IMR-90 (cell line): ENCODE measurements around the gene CRTAC1.

Source experiments
- BHLHE40 ChIP-seq: fragments of 150-350 bp; IDR thresholded peaks from 2 replicates; pipeline ENCODE4 v1.6.1; 2016; ENCODE audit warnings: mild to moderate bottlenecking, low read depth, low read length
- CEBPB ChIP-seq: IDR thresholded peaks from 2 replicates; pipeline ENCODE4 v1.6.1; 2012; ENCODE audit warnings: low read depth, low read length, improper control_type of control experiment
- CHD1 ChIP-seq: IDR thresholded peaks from 2 replicates; pipeline ENCODE4 v1.6.1; 2012; ENCODE audit warnings: low read depth, low read length, improper control_type of control experiment
- FOS ChIP-seq: fragments of 150-350 bp; IDR thresholded peaks from 2 replicates; pipeline ENCODE4 v1.6.1; 2016; ENCODE audit warnings: low read depth, low read length
- MAFK ChIP-seq: IDR thresholded peaks from 2 replicates; pipeline ENCODE4 v1.6.1; 2012; ENCODE audit warnings: low read depth, low read length, improper control_type of control experiment
- NFE2L2 ChIP-seq: fragments of 150-350 bp; IDR thresholded peaks from 2 replicates; pipeline ENCODE4 v1.6.1; 2016; ENCODE audit warnings: low read depth, mild to moderate bottlenecking, low read length
- POLR2A ChIP-seq: IDR thresholded peaks from 2 replicates; pipeline ENCODE4 v1.6.1; 2012; ENCODE audit warnings: mild to moderate bottlenecking, low read depth, low read length
- RAD21 ChIP-seq: IDR thresholded peaks from 2 replicates; pipeline ENCODE4 v1.6.1; 2012; ENCODE audit warnings: low read length, improper control_type of control experiment
- RFX5 ChIP-seq: IDR thresholded peaks from 2 replicates; pipeline ENCODE4 v1.8.0; 2012; ENCODE audit warnings: low read depth, mild to moderate bottlenecking, low read length, moderate library complexity
- SMC3 ChIP-seq: fragments of 150-350 bp; IDR thresholded peaks from 2 replicates; pipeline ENCODE4 v1.6.1; 2016; ENCODE audit warnings: low read depth, mild to moderate bottlenecking, antibody characterized with exemption, low read length, moderate library complexity
- TF ChIP-seq, protein P1 (sequence below): fragments of 150-350 bp; IDR thresholded peaks from 2 replicates; pipeline ENCODE4 v1.6.1; 2017; ENCODE audit warnings: mild to moderate bottlenecking, antibody characterized with exemption, low read length, low read depth
- TF ChIP-seq, protein P2 (sequence below): conservative IDR thresholded peaks from 2 replicates; pipeline ENCODE4 v1.5.1; 2012; ENCODE audit warnings: mild to moderate bottlenecking, low read depth, low read length, improper control_type of control experiment

DNA sequence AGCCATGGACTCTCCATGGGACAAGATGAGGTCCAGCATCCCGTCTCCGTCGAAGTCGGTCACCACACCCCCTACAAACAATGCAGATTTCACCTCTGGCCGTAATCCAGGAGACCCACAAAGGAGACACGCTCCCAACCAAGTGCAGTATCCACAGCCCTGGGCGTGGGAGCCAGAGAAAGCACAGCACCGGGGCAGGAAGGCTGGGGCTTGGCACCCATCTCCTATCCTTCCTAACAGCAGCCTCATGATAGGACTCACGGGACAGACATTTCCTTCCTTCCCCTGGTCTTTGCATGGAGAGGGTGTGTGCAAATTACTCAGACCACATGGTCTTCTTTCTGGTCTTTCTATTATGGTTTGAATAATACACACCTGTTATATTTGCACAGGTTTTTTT, 134.5 kb downstream of the CRTAC1 start:
- TF ChIP-seq, protein P1, sequence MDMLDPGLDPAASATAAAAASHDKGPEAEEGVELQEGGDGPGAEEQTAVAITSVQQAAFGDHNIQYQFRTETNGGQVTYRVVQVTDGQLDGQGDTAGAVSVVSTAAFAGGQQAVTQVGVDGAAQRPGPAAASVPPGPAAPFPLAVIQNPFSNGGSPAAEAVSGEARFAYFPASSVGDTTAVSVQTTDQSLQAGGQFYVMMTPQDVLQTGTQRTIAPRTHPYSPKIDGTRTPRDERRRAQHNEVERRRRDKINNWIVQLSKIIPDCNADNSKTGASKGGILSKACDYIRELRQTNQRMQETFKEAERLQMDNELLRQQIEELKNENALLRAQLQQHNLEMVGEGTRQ, result no peak
- TF ChIP-seq SMC3, result no peak
- TF ChIP-seq, protein P2, sequence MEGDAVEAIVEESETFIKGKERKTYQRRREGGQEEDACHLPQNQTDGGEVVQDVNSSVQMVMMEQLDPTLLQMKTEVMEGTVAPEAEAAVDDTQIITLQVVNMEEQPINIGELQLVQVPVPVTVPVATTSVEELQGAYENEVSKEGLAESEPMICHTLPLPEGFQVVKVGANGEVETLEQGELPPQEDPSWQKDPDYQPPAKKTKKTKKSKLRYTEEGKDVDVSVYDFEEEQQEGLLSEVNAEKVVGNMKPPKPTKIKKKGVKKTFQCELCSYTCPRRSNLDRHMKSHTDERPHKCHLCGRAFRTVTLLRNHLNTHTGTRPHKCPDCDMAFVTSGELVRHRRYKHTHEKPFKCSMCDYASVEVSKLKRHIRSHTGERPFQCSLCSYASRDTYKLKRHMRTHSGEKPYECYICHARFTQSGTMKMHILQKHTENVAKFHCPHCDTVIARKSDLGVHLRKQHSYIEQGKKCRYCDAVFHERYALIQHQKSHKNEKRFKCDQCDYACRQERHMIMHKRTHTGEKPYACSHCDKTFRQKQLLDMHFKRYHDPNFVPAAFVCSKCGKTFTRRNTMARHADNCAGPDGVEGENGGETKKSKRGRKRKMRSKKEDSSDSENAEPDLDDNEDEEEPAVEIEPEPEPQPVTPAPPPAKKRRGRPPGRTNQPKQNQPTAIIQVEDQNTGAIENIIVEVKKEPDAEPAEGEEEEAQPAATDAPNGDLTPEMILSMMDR, result no peak
- TF ChIP-seq MAFK, result no peak
- TF ChIP-seq POLR2A, result no peak
- no peak for TF ChIP-seq CEBPB
- no peak for TF ChIP-seq RAD21
- TF ChIP-seq BHLHE40, result no peak
- TF ChIP-seq RFX5, result no peak
- TF ChIP-seq NFE2L2, result no peak
- no peak for TF ChIP-seq FOS
- TF ChIP-seq CHD1, result no peak
